ENCODE measurements around the gene TENM4.
A peak's percentile ranks its signal among the peaks of the same experiment; 100 is the strongest.

TENM4 gene

GRCh38 chr11:79388201-79388600, 52.6 kb downstream of the TENM4 start:
- no peak for DNase-seq (ENCODE audit: low spot score)

- DNase-seq (ENCODE audit: low spot score), result no peak
Observed at GRCh38 chr11:79383874-79384273, 57.0 kb downstream of the TENM4 start.

GRCh38 chr11:79382301-79383050, 58.4 kb downstream of the TENM4 start:
- no peak for DNase-seq (ENCODE audit: low spot score)

- no peak for DNase-seq (ENCODE audit: low spot score)
Observed at GRCh38 chr11:79381036-79381435, 59.8 kb downstream of the TENM4 start.

- no peak for DNase-seq (ENCODE audit: low spot score)
Observed at GRCh38 chr11:79377406-79377805, 63.4 kb downstream of the TENM4 start.

- DNase-seq (ENCODE audit: low spot score), result no peak
Observed at GRCh38 chr11:79375818-79376550, 64.8 kb downstream of the TENM4 start.

- peak; percentile 20 for DNase-seq (ENCODE audit: low spot score)
Observed at GRCh38 chr11:79374727-79375126, 66.1 kb downstream of the TENM4 start.

GRCh38 chr11:79371724-79372123, 69.1 kb downstream of the TENM4 start:
- DNase-seq (ENCODE audit: low spot score), result no peak

- DNase-seq (ENCODE audit: low spot score), result no peak
Observed at GRCh38 chr11:79371152-79371551, 69.7 kb downstream of the TENM4 start.

GRCh38 chr11:79369055-79369454, 71.8 kb downstream of the TENM4 start:
- DNase-seq (ENCODE audit: low spot score), result no peak

- no peak for DNase-seq (ENCODE audit: low spot score)
Observed at GRCh38 chr11:79367844-79368243, 73.0 kb downstream of the TENM4 start.

GRCh38 chr11:79366218-79366617, 74.6 kb downstream of the TENM4 start:
- DNase-seq (ENCODE audit: low spot score), result no peak

- no peak for DNase-seq (ENCODE audit: low spot score)
Observed at GRCh38 chr11:79363861-79364378, 76.9 kb downstream of the TENM4 start.

GRCh38 chr11:79363256-79363655, 77.6 kb downstream of the TENM4 start:
- DNase-seq (ENCODE audit: low spot score), result no peak

GRCh38 chr11:79362821-79363220, 78.0 kb downstream of the TENM4 start:
- no peak for DNase-seq (ENCODE audit: low spot score)

- DNase-seq (ENCODE audit: low spot score), result peak; percentile 62
Observed at GRCh38 chr11:79362206-79362757, 78.5 kb downstream of the TENM4 start.

GRCh38 chr11:79358258-79358657, 82.6 kb downstream of the TENM4 start:
- no peak for DNase-seq (ENCODE audit: low spot score)

- DNase-seq (ENCODE audit: low spot score), result no peak
Observed at GRCh38 chr11:79353706-79354105, 87.1 kb downstream of the TENM4 start.

- no peak for DNase-seq (ENCODE audit: low spot score)
Observed at GRCh38 chr11:79352349-79352703, 88.5 kb downstream of the TENM4 start.

- DNase-seq (ENCODE audit: low spot score), result peak; percentile 67
Observed at GRCh38 chr11:79348976-79349682, 91.7 kb downstream of the TENM4 start.

GRCh38 chr11:79346021-79346420, 94.8 kb downstream of the TENM4 start:
- DNase-seq (ENCODE audit: low spot score), result no peak

- no peak for DNase-seq (ENCODE audit: low spot score)
Observed at GRCh38 chr11:79344753-79345294, 96.0 kb downstream of the TENM4 start.
